IPS-NIHi7 (cell line): Measurements from ENCODE around the gene ABCC2.

Experiments used
- DNase-seq: peaks from one replicate; pipeline ENCODE4 v3.0.0; 2012; ENCODE audit warnings: mixed read lengths; ENCODE audit errors: extremely low spot score

The ABCC2 gene

GRCh38 chr10:99770408-99771045, 11.9 kb upstream of the ABCC2 start:
- DNase-seq = no peak

DNA sequence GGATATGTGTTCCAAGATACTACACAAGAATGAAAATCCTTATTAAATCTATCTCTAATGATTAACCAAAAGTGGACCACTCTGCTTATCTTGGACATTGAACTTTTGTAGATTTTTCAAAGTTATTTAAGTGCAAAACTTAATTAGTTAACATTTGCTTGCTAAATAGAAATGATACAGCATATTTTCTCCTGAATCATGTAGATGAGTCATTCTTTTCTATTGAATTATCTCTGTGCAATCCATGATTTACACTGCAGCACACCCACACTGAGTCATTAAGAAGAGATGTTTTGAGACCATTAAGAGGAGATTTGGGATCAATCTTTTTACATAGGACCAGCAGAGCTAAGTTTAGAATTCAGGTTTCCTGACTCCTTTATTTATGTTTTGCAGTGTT, 6.6 kb upstream of the ABCC2 start:
- DNase-seq = no peak

DNA sequence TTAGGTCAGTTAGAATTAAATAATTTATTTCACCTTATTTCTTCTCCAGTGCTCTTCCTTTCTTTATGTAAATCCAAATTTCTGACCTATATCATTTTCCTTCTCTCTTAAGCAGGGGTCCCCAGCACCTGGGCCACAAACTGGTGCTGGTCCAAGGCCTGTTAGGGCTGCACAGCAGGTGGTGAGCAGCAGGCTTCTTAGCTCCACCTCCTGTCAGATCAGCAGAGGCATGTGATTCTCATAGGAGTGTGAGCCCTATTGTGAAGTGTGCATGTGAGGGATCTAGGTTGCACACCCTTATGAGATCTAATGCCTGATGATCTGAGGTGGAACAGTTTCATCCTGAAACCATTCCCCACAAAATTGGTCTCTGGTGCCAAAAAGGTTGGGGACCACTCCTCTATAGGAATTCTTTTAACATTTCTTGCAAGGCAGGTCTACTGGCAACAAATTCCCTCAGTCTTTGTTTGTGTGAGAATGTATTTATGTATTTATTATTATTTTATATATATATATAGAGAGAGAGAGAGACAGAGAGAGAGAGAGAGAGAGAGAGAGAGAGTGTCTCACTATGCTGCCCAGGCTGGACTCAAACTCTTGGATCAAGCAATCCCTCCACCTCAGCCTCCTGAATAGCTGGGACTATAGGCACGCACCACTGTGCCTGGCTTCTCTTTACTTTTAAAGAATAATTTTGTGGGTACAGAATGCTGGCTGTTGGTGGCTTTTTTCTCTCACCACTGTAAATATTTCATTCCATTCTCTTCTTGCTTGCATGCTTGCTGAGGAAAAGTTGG, 4.3 kb upstream of the ABCC2 start:
- no peak for DNase-seq

DNA sequence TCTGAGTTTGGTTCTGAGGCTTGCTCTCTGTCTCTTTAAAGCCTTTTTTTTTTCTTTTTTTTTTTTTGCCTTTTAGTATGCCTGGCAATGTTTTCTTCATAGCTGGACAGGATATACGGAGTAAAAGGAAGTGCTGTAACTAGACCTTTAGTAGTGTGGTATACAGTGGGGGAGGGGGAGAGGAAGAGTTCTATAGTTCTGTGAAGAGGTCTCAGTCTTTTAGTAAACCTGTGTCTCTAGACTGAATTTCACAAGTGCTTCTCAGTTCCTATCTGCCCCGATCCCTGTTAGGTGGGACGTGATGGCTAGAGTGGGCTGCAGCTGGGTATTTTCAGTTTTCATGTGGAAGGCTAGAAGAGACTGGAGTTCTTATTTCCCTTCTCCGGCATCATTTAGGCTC, 3.1 kb upstream of the ABCC2 start:
- no peak for DNase-seq

DNA sequence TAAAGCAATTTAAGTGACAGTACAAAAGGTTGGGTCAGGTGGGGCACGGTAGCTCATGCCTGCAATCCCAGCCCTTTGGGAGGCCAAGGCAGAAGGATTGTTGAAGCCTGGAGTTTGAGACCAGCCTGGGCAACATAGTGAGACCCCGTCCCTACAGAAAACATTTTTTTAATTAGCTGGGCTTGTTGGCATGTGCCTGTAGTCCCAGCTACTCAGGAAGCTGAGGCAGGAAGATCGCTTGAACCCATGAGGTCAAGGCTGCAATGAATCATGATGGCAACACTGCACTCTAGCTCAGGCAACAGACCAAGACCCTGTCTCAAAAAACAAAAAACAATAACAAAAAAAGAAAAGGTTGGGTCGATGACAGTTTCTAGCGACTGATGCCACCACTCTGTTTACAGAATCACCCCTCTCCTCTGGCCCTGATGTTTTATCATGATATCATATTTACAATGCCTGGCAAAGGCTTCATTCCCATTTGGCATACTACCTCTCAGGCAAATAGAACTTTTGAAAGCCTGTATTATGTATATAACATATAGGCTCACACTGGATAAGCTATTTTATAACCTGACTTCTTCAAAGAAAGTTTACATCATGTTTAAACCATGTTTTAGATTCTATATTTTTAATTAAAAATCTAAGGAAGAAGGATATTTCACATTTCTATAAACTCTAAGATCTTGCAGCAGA, 558 bp upstream of the ABCC2 start:
- no peak for DNase-seq

GRCh38 chr10:99784016-99784726, 1.7 kb downstream of the ABCC2 start:
- no peak for DNase-seq

- DNase-seq = no peak
Measured at GRCh38 chr10:99784727-99785441, 2.4 kb downstream of the ABCC2 start.

DNA sequence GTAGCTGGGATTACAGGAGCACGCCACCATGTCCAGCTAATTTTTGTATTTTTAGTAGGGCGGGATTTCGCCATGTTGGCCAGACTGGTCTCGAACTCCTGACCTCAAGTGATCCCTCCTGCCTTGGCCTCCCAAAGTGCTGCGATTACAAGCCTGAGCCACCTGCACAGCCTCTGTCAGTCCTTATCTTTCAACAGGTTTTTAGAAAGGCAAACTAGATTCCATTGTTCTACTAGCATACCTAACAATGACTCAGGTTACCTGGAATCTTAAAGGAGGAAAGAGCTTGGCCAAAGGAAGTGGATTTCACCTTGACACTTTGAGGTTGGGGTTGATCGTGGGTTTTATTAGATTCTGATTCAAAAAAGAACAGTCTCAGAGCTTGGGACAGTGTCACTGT, 3.2 kb downstream of the ABCC2 start:
- peak; percentile 29 for DNase-seq

DNA sequence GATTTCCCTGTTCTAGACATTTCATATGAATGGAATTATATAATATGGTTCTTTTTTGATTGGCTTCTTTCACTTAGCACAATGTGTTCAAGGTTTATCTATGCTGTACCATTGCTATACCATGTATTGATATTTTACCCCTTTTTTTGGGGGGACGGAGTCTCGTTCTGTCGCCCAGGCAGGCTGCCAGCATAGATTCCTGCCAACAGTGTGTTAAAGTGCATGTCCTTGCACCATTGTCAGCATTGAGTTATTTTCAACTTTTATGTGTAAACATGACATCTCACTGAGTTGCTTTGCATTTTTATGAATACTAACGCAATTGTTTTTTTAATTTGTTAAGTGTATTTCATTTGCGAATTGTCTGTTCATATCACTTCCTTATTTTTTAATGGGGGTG, 4.9 kb downstream of the ABCC2 start:
- DNase-seq = no peak

DNA sequence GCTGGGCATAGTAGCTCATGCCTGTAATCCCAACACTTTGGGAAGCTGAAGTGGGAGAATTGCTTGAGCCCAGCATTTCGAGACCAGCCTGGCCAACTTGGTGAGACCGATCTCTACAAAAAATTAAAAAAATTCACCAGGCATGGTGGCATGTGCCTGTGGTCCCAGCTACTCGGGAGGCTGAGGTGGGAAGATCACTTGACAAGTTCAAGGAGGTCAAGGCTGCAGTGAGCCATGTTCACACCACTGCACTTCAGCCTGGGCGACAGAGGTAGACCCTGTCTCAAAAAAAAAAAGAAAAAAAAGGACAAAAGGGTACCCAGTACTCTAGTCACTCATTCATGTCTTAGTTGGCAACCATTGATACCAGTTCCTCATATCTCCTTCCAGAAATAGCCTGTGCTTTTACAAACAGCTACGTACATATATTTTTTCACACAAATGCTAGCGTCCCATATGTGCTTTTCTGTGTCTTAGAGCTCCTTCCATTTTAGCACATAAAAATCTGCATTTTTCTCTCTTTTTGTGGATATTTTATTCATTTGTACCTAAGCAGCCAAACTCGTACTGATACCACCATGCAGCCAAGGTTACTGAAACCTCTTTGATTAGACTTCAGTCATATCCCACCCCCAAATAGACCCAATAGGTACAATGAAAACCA, 5.5 kb downstream of the ABCC2 start:
- DNase-seq = no peak

DNA sequence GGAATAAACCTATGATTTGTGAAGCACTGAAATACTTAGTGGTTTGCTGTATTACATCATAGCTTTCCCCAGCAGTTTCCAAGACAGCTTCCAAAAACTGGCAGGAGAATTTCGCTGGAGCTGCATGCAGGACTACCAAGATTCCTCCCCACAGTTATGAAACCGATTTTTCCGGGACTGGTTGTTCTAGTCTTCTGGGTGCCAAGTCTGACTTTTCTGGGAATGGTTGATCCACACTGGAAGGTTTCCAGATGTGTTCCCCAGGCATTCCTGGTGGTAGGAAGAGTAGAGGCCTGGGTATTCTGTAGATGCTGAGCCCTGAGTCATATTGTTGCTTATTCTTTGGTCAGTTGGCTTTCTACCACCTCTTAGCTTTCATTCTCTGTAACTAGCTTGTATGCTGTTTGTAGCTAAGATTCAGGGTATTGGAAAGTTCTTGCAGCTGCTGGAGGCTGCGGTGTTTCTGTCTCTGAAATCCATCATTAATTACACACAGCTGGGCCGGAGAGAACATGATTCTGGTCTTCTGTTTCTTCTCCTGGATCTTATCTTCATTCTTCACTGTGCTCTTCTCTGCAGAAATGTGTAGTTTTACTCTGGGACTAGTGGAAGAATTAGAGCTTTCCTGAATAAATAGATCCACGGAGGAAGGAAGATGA, 6.3 kb downstream of the ABCC2 start:
- no peak for DNase-seq

DNA sequence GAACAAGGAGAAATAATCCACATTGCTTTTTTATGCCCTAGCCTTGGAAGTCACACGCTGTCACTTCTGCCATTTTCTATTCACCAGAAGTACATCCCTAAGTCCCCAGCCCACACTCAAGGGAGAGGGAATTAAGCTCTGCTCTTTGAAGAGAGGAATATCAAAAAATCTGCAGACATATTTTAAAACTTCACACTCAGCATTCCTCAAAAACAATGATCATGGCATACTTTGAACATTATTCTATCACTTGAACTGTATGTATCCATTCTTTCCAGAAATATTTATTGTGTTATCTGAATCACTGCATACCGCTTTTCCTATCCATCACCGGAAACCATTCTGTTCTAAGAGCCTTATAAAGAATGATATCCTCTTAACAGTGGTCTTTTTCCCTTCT, 9.4 kb downstream of the ABCC2 start:
- DNase-seq = no peak

GRCh38 chr10:99793819-99794218, 11.4 kb downstream of the ABCC2 start:
- no peak for DNase-seq

GRCh38 chr10:99796928-99797327, 14.5 kb downstream of the ABCC2 start:
- DNase-seq = no peak

DNA sequence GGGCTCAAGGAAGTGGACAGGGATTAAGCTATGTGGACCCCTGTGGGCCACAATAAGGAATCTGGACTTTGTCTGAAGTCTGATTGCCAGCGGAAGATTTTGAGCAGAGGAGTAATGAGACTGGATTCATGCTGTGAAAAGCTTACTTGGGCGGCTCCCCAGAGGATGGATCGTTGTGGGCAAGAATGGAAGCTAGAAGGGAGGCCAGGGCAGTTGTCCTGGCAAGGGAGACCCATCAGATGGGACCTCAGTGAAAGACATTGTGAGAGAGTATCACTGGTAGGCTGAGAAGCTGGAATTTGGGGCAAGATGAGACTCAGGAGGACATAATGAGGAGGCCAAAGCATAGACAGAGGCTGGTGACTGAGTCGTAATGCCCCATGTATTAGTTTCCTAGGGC, 15.6 kb downstream of the ABCC2 start:
- DNase-seq = no peak

DNA sequence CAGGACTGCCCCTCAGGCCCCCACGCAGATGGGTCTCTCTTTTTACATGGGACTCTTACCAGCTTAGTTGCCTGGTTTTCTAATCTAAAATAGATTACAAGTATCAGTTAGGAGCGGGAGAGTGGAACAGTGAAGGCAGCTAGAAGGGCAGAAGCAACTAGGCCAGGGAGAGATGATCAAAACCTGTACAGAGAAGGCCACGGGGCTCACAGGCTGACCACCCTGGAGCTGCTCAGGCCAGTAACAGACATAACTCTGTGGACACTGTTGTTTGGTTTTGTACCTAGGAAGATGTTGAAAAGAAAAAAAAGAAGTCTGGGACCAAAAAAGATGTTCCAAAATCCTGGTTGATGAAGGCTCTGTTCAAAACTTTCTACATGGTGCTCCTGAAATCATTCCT, 16.5 kb downstream of the ABCC2 start:
- no peak for DNase-seq

DNA sequence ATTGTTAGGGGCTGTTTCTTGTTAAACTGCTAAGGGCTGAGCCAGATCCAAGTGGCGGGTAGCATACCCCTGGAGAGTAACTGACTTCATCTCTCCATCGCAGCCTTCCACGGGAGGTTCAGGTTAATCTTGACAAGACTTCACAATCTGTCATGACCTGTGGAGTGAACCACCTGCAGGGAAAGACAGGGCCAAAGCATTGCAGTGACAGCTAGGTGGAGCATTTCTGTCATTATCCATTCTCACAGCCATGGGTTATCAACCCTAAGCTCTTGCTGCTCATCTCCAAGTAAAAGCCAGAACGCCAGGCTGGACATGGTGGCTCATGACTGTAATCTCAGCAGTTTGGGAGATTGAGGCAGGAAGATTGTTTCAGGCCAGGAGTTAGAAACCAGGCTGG, 17.2 kb downstream of the ABCC2 start:
- peak; percentile 42 for DNase-seq

DNA sequence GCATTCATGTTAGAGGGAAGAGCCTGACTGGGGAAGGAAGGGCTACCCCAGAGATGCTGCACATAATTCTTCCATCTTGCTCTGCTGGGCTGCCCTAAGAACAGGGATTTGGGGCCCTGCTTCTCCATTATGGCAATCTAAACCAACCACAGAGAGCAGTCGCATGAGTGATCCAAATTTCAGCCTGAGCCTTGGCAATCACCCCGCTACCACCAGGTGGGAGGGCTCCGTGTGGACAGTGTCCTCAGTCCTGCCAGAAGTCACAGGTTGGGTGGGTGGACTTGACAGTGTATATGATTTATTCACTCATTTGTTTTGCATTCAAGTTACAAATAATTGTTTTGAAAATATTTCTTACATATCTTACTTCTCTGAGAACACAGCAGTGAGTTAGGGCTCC, 22.0 kb downstream of the ABCC2 start:
- DNase-seq = no peak

DNA sequence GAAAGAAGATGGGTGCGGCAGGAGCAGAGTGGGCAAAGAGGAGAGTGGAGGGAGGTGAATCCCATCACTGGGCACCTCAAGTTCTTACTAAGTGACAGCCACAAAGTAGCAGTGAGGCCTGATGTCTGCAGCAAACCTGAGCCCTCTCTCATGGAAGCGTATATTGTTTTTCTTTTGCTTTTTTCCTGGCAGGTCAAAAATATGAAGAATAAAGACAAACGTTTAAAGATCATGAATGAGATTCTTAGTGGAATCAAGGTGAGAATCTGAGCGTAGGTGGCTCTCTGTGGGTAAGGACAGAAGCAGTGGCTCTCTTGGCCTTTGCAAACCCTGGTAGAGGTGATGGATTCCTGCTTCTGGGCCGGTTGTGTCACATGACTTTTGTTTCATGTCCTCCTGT, 22.8 kb downstream of the ABCC2 start:
- no peak for DNase-seq

DNA sequence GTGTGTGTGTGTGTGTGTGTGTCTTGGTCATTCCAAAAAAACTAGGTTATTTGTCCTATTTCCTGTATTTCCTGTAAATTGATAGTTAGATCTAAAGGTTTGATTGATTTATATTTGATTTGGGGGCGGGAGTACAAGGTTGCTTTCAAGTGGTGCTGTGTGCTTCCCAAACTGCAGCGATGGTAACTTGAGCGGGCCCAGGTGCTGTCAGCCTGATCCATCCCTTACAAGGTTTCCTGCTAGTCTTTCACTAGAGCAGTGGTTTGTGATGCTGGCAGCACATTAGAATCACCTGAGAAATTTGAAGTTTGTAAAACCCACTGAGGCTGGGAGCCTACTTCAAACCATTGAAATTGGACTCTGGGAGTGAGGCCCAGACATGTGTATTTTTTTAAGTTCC, 23.7 kb downstream of the ABCC2 start:
- DNase-seq = no peak

- DNase-seq = no peak
Measured at GRCh38 chr10:99807786-99808185, 25.3 kb downstream of the ABCC2 start.
